Trophoblast cell (in vitro differentiated cells and primary cell): ENCODE data around the gene CAPN14.
A peak's percentile ranks its signal among the peaks of the same experiment; 100 is the strongest.

Source experiments
- DNase-seq, 2 donors: peaks; one replicate each; pipeline ENCODE4 v3.0.0-alpha.2; 2016
- H2AFZ ChIP-seq: 2 replicates; pipeline ENCODE4 v1.6.1; 2013; ENCODE audit warnings: low read length, moderate library complexity, mild to moderate bottlenecking; ENCODE audit not compliant: insufficient read depth, poor library complexity
- H2AK5ac ChIP-seq: 2 replicates; pipeline ENCODE4 v1.6.1; 2013; ENCODE audit warnings: mild to moderate bottlenecking, low read length
- H2BK120ac ChIP-seq: 2 replicates; pipeline ENCODE4 v1.6.1; 2013; ENCODE audit warnings: low read length, mild to moderate bottlenecking, moderate library complexity; ENCODE audit not compliant: insufficient read depth, poor library complexity
- H2BK12ac ChIP-seq: 2 replicates; pipeline ENCODE4 v1.6.1; 2013; ENCODE audit warnings: mild to moderate bottlenecking, low read length, moderate library complexity
- H2BK5ac ChIP-seq: 2 replicates; pipeline ENCODE4 v1.6.1; 2013; ENCODE audit warnings: low read length, low read depth, moderate library complexity, mild to moderate bottlenecking; ENCODE audit not compliant: poor library complexity
- H3K14ac ChIP-seq: 2 replicates; pipeline ENCODE4 v1.6.1; 2013; ENCODE audit warnings: mild to moderate bottlenecking, low read length
- H3K18ac ChIP-seq: 2 replicates; pipeline ENCODE4 v1.6.1; 2013; ENCODE audit warnings: mild to moderate bottlenecking, low read length
- H3K23ac ChIP-seq: 2 replicates; pipeline ENCODE4 v1.6.1; 2013; ENCODE audit warnings: low read length
- H3K27ac ChIP-seq: 2 replicates; pipeline ENCODE4 v1.5.1; 2013; ENCODE audit warnings: low read depth, mild to moderate bottlenecking, inconsistent platforms, low read length, moderate library complexity
- H3K27me3 ChIP-seq: 2 replicates; pipeline ENCODE4 v1.6.1; 2013; ENCODE audit warnings: inconsistent platforms, mild to moderate bottlenecking, low read length, moderate library complexity; ENCODE audit not compliant: insufficient read depth
- H3K36me3 ChIP-seq, 2 experiments: 1 replicate in 1 of 2; 2 replicates in 1 of 2; pipeline ENCODE4 v1.6.1; 2013; ENCODE audit warnings: low read length in 2 of 2, mild to moderate bottlenecking in 2 of 2, moderate library complexity in 1 of 2; ENCODE audit not compliant: insufficient read depth in 2 of 2, control insufficient read depth in 1 of 2
- H3K4ac ChIP-seq: 2 replicates; pipeline ENCODE4 v1.6.1; 2013; ENCODE audit warnings: low read depth, mild to moderate bottlenecking, low read length, moderate library complexity
- H3K4me1 ChIP-seq, 2 experiments: 1 replicate in 1 of 2; 2 replicates in 1 of 2; pipeline ENCODE4 v1.6.1; 2013; ENCODE audit warnings: low read length in 2 of 2, mild to moderate bottlenecking in 2 of 2, moderate library complexity in 1 of 2; ENCODE audit not compliant: insufficient read depth in 2 of 2, control insufficient read depth in 1 of 2
- H3K4me2 ChIP-seq: 2 replicates; pipeline ENCODE4 v1.6.1; 2013; ENCODE audit warnings: inconsistent platforms, mild to moderate bottlenecking, low read length, moderate library complexity
- H3K4me3 ChIP-seq: 2 replicates; pipeline ENCODE4 v1.5.1; 2013; ENCODE audit warnings: mild to moderate bottlenecking, low read depth, low read length, inconsistent platforms
- H3K79me1 ChIP-seq: one replicate; pipeline ENCODE4 v1.6.1; 2013; ENCODE audit warnings: low read length
- H3K79me2 ChIP-seq: 2 replicates; pipeline ENCODE4 v1.6.1; 2013; ENCODE audit warnings: low read length, mild to moderate bottlenecking; ENCODE audit not compliant: control insufficient read depth, insufficient read depth, poor library complexity
- H3K9ac ChIP-seq: 2 replicates; pipeline ENCODE4 v1.6.1; 2013; ENCODE audit warnings: mild to moderate bottlenecking, low read length
- H3K9me3 ChIP-seq: 2 replicates; pipeline ENCODE4 v1.6.1; 2013; ENCODE audit warnings: low read depth, mild to moderate bottlenecking, control low read depth, inconsistent platforms, low read length; ENCODE audit not compliant: insufficient read depth
- H4K12ac ChIP-seq: 2 replicates; pipeline ENCODE4 v1.6.1; 2013; ENCODE audit warnings: low read depth, mild to moderate bottlenecking, low read length, moderate library complexity
- H4K8ac ChIP-seq: 2 replicates; pipeline ENCODE4 v1.6.1; 2013; ENCODE audit warnings: low read depth, mild to moderate bottlenecking, low read length, moderate library complexity
- H4K91ac ChIP-seq: one replicate; pipeline ENCODE4 v1.6.1; 2013; ENCODE audit warnings: low read depth, mild to moderate bottlenecking, low read length, moderate library complexity
- WGBS: extraction: QIAGEN DNeasy Blood & Tissue Kit; methylation state at CpG from one replicate; pipeline ENCODE4 v1.1.7; 2013; ENCODE audit warnings: missing lambda C conversion rate; ENCODE audit not compliant: insufficient read length, insufficient coverage; ENCODE audit errors: extremely low coverage; 5-methylcytosine and 5-hydroxymethylcytosine counted together

The CAPN14 gene

DNA sequence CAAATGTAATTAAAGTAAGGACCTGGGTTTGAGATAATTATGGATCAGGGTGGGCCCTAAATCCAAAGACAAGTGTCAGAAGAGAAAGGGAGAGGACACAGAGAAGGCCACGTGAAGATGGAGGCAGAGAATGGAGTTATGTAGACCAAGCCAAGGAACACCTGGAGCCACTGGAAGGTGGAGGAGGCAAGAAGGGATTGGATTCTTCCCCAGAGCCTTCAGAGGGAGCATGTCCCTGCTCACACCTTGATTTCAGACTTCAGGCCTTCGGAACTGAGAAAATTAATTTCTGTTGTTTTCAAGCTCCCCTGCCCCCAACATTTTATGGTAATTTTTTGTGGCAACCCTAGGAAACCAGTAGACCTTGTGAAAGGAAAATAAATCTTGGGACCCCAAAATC lies 19.6 kb downstream of the CAPN14 start:
- no peaks in the 10 kb centered on the region for H3K36me3 ChIP-seq
- peak overlapping the region; percentile 11 for H3K18ac ChIP-seq
- H4K8ac ChIP-seq, result no peak overlapping the region
- no peak overlapping the region for H3K4ac ChIP-seq
- H2BK120ac ChIP-seq, result peak overlapping the region; percentile 68
- no peak overlapping the region for H2BK5ac ChIP-seq
- peaks cover 3 to 8% of the 10 kb centered on the region in 2 experiments for H3K4me1 ChIP-seq
- H3K4me3 ChIP-seq, result no peak overlapping the region
- no peaks in the 10 kb centered on the region for H3K27me3 ChIP-seq
- no peaks in the 10 kb centered on the region for H3K79me2 ChIP-seq
- H3K27ac ChIP-seq, result peak overlapping the region; percentile 7
- no peak overlapping the region for H2AK5ac ChIP-seq
- H2AFZ ChIP-seq, result no peak overlapping the region
- H3K4me2 ChIP-seq, result no peak overlapping the region
- no peak for DNase-seq
- H3K79me1 ChIP-seq, result no peaks in the 10 kb centered on the region
- H4K91ac ChIP-seq, result peak overlapping the region; percentile 7
- peaks cover 2% of the 10 kb centered on the region for H3K9me3 ChIP-seq
- no CpG with 5 or more reads among the region's 2 CpGs for WGBS
- no peak overlapping the region for H4K12ac ChIP-seq
- no peak overlapping the region for H3K9ac ChIP-seq
- peak overlapping the region; percentile 7 for H2BK12ac ChIP-seq
- H3K23ac ChIP-seq, result no peak overlapping the region
- peak overlapping the region; percentile 24 for H3K14ac ChIP-seq

DNA sequence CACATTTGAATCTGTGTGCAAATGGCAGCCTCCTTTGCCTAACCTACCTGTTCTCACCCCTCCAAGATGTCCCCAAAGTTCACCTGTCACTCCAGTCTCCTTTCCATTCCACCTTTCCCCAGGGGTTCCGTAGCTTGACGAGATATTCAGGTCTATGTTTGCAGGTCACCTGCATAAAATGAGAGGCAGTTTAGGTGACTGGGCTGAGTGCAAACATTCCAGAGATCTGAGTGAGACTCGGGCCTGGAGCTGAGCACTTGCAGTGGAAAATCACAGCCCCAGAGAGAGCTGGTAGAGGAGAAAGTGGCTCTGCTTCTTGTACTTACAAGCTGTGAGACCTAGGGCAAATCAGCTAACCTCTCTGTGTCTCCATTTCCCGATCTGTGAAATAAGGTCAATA lies 20.1 kb downstream of the CAPN14 start:
- Histone ChIP-seq H2AK5ac (no peak overlapping the region), H3K9ac (no peak overlapping the region), H3K79me1 (no peaks in the 10 kb centered on the region), H3K4me1 (peaks cover 3 to 8% of the 10 kb centered on the region in 2 experiments), H2BK120ac (no peak overlapping the region), H3K27ac (peak overlapping the region; percentile 29), H2BK5ac (no peak overlapping the region), H3K4me3 (no peak overlapping the region), H3K36me3 (no peaks in the 10 kb centered on the region), H3K4me2 (no peak overlapping the region), H2BK12ac (no peak overlapping the region), H3K23ac (no peak overlapping the region), H3K27me3 (no peaks in the 10 kb centered on the region), H4K8ac (no peak overlapping the region), H3K18ac (no peak overlapping the region), H3K9me3 (peaks cover 2% of the 10 kb centered on the region), H4K91ac (no peak overlapping the region), H3K79me2 (no peaks in the 10 kb centered on the region), H2AFZ (no peak overlapping the region), H3K14ac (no peak overlapping the region), H3K4ac (no peak overlapping the region), H4K12ac (no peak overlapping the region)
- DNase-seq, result peak; percentile 28 to 58
- no CpG with 5 or more reads among the region's 4 CpGs for WGBS

DNA sequence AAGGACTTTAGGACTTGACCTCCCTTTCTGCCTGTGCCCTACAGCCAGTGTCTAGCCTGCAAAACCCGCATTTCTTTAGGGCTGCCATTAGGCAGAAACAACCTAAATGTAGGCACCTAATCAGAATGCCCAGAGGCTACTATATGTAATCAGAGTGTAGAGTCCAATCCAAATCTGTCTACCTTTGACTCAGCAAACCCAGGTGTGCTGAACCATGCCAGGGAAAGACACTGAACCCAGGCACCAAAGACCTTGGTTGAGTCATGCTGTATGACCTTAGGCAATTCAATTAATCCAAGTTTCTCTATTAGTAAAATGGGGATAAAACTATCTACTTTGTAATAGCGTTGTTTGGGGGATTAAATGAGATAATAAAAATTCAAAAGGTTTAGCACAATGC lies 20.7 kb downstream of the CAPN14 start:
- Histone ChIP-seq H3K4me3 (no peak overlapping the region), H3K27ac (no peak overlapping the region), H3K36me3 (no peaks in the 10 kb centered on the region), H3K79me1 (no peaks in the 10 kb centered on the region), H3K79me2 (no peaks in the 10 kb centered on the region), H3K4me1 (peaks cover 3 to 8% of the 10 kb centered on the region in 2 experiments), H3K27me3 (no peaks in the 10 kb centered on the region), H2AK5ac (no peak overlapping the region), H3K4ac (no peak overlapping the region), H4K8ac (no peak overlapping the region), H3K23ac (no peak overlapping the region), H2BK5ac (no peak overlapping the region), H4K12ac (no peak overlapping the region), H2BK120ac (no peak overlapping the region), H4K91ac (no peak overlapping the region), H3K4me2 (no peak overlapping the region), H3K18ac (no peak overlapping the region), H3K9me3 (peaks cover 2% of the 10 kb centered on the region), H2BK12ac (no peak overlapping the region), H3K9ac (no peak overlapping the region), H3K14ac (no peak overlapping the region), H2AFZ (no peak overlapping the region)
- no peak for DNase-seq
- no CpG with 5 or more reads among the region's 2 CpGs for WGBS

DNA sequence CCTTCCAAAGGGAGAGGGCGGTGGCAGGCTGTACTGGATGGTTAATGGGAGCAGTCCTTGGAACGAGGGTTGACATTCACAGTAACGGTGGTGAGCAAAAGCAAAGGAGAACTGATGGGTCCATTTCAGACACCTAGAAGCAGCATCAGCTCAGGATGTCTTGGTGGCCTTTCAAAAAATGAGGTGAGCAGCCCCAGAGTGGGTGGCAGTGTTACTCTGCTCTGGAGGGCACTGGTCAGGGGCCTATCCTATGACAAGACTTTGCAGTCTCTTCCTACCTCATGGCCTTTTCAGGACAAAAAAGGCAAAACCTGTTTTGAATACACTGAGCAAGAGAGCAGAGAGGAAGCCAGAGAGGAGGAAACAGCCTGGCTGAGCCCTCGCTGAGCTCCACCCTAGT lies 23.5 kb downstream of the CAPN14 start:
- no peak overlapping the region for H3K14ac ChIP-seq
- no peak overlapping the region for H2BK5ac ChIP-seq
- H3K4me3 ChIP-seq, result no peak overlapping the region
- no peak overlapping the region for H4K8ac ChIP-seq
- no peaks in the 10 kb centered on the region for H3K36me3 ChIP-seq
- H4K12ac ChIP-seq, result no peak overlapping the region
- no peaks in the 10 kb centered on the region for H3K9me3 ChIP-seq
- no peak overlapping the region for H3K27ac ChIP-seq
- DNase-seq, result no peak
- no peaks in the 10 kb centered on the region for H3K79me1 ChIP-seq
- no peaks in the 10 kb centered on the region for H3K79me2 ChIP-seq
- H3K4me1 ChIP-seq, result peaks cover 3 to 8% of the 10 kb centered on the region in 2 experiments
- H3K4ac ChIP-seq, result no peak overlapping the region
- H4K91ac ChIP-seq, result no peak overlapping the region
- H3K9ac ChIP-seq, result no peak overlapping the region
- WGBS, result no CpG with 5 or more reads among the region's 4 CpGs
- H2BK120ac ChIP-seq, result no peak overlapping the region
- no peak overlapping the region for H3K18ac ChIP-seq
- no peak overlapping the region for H3K23ac ChIP-seq
- H3K4me2 ChIP-seq, result no peak overlapping the region
- no peak overlapping the region for H2AFZ ChIP-seq
- H2AK5ac ChIP-seq, result no peak overlapping the region
- H2BK12ac ChIP-seq, result no peak overlapping the region
- H3K27me3 ChIP-seq, result no peaks in the 10 kb centered on the region
